GM23248 (cell line): ENCODE measurements around the gene PHPT1.

Experiments
- EZH2 ChIP-seq: fragments of 200-600 bp; sonication (generic); IDR thresholded peaks from 2 replicates; pipeline ENCODE4 v1.6.1; 2018; ENCODE audit warnings: antibody characterized with exemption, mild to moderate bottlenecking; ENCODE audit not compliant: insufficient read depth, poor library complexity, severe bottlenecking
- EZH2phosphoT487 ChIP-seq: fragments of 200-600 bp; sonication (generic); IDR thresholded peaks from 2 replicates; pipeline ENCODE4 v1.6.1; 2018; ENCODE audit warnings: antibody characterized with exemption, moderate library complexity, mild to moderate bottlenecking, low read depth; ENCODE audit not compliant: insufficient read depth

DNA sequence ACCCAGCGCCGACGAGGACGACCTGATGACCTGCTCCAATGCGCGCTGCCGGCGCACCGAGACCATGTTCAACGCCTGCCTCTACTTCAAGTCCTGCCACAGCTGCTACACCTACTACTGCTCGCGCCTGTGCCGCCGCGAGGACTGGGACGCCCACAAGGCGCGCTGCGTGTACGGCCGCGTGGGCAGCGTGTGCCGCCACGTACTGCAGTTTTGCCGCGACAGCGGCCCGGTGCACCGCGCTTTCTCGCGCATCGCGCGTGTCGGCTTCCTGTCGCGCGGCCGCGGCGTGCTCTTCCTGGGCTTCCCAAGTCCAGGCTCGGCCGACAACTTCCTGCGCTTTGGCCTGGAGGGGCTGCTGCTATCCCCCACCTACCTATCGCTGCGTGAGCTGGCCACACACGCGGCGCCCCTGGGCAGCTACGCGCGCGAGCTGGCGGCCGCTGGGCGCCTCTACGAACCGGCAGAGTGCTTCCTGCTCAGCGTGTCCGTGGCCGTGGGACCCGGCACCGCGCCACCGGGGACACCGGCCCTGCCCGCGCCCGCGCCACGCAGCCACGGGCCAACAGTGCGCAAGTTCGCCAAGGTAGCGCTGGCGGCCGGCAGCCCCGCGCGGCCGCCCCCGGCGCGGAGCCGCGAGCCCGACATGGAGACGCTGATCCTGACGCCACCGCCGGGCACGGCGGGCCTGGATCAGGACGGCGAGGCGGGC, 2.7 kb upstream of the PHPT1 start:
- TF ChIP-seq EZH2phosphoT487 (no peak), EZH2 (peak; percentile 9)
